Measurements from ENCODE around the gene SLC33A1.

The SLC33A1 gene

DNA sequence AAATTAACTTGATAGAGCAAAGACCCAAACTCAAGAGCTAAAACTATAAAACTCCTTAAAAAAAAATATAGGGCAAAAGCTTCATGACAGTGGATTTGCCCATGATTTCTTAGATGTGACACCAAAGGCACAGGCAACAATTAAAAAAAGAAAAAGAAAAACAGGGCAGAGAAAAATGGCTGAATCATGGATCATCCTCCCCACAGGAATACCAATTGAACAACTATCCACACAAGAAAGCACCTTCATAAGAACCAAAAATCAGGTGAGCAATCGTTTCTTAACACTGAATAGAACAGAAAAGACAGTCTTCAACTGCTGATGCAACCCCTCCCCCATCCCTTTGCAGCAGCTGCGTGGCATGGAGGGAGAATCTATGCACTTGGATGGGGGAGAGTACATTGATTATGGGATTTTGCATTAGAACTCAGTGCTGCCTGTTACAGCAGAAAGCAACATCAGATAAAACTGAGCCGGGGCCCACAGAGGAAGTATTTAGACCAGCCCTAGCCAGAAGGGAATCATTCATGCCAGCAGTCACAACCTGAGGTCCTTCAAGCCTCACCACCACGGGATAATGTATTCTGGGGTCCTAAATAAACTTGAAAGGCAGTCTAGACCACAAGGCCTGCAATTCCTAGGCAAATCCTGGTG is 63.8 kb downstream of the SLC33A1 start:
- no peak for DNase-seq (ENCODE audit: low spot score)

- no peak for DNase-seq (ENCODE audit: low spot score)
Measured at GRCh38 chr3:155785662-155786295, 68.4 kb downstream of the SLC33A1 start.

- DNase-seq (ENCODE audit: low spot score): no peak
Measured at GRCh38 chr3:155782390-155782953, 71.8 kb downstream of the SLC33A1 start.

GRCh38 chr3:155780291-155780690 is 73.9 kb downstream of the SLC33A1 start:
- DNase-seq (ENCODE audit: low spot score): no peak

GRCh38 chr3:155778462-155778861 is 75.8 kb downstream of the SLC33A1 start:
- no peak for DNase-seq (ENCODE audit: low spot score)

- DNase-seq (ENCODE audit: low spot score): no peak
Measured at GRCh38 chr3:155772801-155773200, 81.4 kb downstream of the SLC33A1 start.

GRCh38 chr3:155771126-155771525 is 83.1 kb downstream of the SLC33A1 start:
- DNase-seq (ENCODE audit: low spot score): no peak

Measured in CD4-positive, alpha-beta T cell treated with Interleukin-15 for 4 hours (primary cell).